GM18519 (cell line): Measurements from ENCODE around the gene CSMD2.

Source experiments
- ATAC-seq: cut with Tn5 transposase; IDR thresholded peaks from one replicate; pipeline ENCODE4 v1.9.1; 2021; ENCODE audit warnings: mild to moderate bottlenecking, moderate library complexity; ENCODE audit not compliant: unreplicated experiment, low FRiP score

Gene CSMD2

GRCh38 chr1:34060901-34061415 is 104.1 kb downstream of the CSMD2 start:
- ATAC-seq = no peak

- no peak for ATAC-seq
These were observed 104.8 kb downstream of the CSMD2 start for GRCh38 chr1:34060187-34060730.

GRCh38 chr1:34057347-34058130 is 107.5 kb downstream of the CSMD2 start:
- no peak for ATAC-seq

GRCh38 chr1:34055818-34056217 is 109.2 kb downstream of the CSMD2 start:
- ATAC-seq = no peak

GRCh38 chr1:34054920-34055319 is 110.1 kb downstream of the CSMD2 start:
- ATAC-seq = no peak

- ATAC-seq = no peak
These were observed 111.4 kb downstream of the CSMD2 start for GRCh38 chr1:34053660-34054059.

GRCh38 chr1:34052565-34052964 is 112.5 kb downstream of the CSMD2 start:
- ATAC-seq = no peak

- ATAC-seq = no peak
These were observed 114.1 kb downstream of the CSMD2 start for GRCh38 chr1:34050709-34051485.

- no peak for ATAC-seq
These were observed 115.0 kb downstream of the CSMD2 start for GRCh38 chr1:34049994-34050393.

- ATAC-seq = no peak
These were observed 115.6 kb downstream of the CSMD2 start for GRCh38 chr1:34049477-34049876.

- ATAC-seq = no peak
These were observed 127.2 kb downstream of the CSMD2 start for GRCh38 chr1:34037856-34038255.

GRCh38 chr1:34037109-34037508 is 127.9 kb downstream of the CSMD2 start:
- no peak for ATAC-seq

- ATAC-seq = no peak
These were observed 131.0 kb downstream of the CSMD2 start for GRCh38 chr1:34034036-34034435.

- no peak for ATAC-seq
These were observed 135.1 kb downstream of the CSMD2 start for GRCh38 chr1:34029954-34030353.

- no peak for ATAC-seq
These were observed 135.5 kb downstream of the CSMD2 start for GRCh38 chr1:34029515-34029914.

- no peak for ATAC-seq
These were observed 136.5 kb downstream of the CSMD2 start for GRCh38 chr1:34028381-34029055.

- ATAC-seq = no peak
These were observed 139.4 kb downstream of the CSMD2 start for GRCh38 chr1:34025675-34026074.

GRCh38 chr1:34024485-34024884 is 140.5 kb downstream of the CSMD2 start:
- no peak for ATAC-seq

GRCh38 chr1:34019741-34020552 is 145.1 kb downstream of the CSMD2 start:
- no peak for ATAC-seq

GRCh38 chr1:34018285-34018684 is 146.7 kb downstream of the CSMD2 start:
- ATAC-seq = no peak
